ENCODE results near the gene KCNT1. TPM values are rescaled to one million over a fixed set of nuclear protein-coding genes. Genes with fewer than 3 reads are reported as not detected.
"Not testable (repeated sequence)": the region's sequence is repeated elsewhere in the genome, so short reads cannot be mapped to it uniquely, and the experiment has no call there.

KCNT1 gene
- total and polyA plus RNA-seq, 2 donors (not counting 3 experiments of a cell fraction or from before 2014, with no cell fraction given) = not detected

DNA sequence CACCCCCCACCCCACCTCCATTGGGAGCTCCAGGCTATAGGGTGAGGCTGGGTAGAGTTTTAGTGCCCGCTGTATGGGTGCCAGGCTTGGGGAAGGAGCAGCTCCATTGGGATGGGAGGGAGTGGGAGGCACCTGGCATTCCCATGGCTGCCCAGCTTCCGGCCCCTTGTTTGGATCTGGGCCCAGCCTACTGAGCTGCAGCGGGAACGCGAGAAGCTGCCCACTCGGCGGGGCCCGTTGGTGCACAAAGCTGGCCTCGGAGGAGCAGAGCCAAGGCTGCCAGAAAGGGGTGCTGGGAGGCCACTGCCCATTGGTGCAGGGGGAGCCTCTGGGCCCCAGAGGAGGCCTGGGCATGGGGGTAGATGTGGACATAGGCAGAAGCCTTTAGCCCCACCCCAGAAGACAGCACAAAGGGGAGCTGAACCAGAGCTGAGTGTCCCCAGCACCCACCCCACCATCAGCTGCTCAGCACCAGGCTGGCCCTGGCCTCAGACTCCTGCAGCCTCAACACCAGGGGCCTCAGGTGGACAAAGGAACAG lies 34.5 kb upstream of the KCNT1 start:
- H3K4me1 ChIP-seq (ENCODE audit: control insufficient read depth, extremely low read depth, insufficient read depth, low read length) = no peaks in the 10 kb centered on the region
- TF ChIP-seq EZH2 (IDR thresholded peaks at IDR 0.05; ENCODE audit: borderline replicate concordance, low read depth, low read length, severe bottlenecking) (no peak), MYC (IDR thresholded peaks at IDR 0.05; ENCODE audit: low read depth, low read length) (no peak), FOS (IDR thresholded peaks at IDR 0.05; ENCODE audit: borderline replicate concordance, insufficient read depth, low read length) (no peak), POLR2A (IDR thresholded peaks at IDR 0.05; ENCODE audit: low read depth, low read length) (no peak), JUN (IDR thresholded peaks at IDR 0.05; ENCODE audit: borderline replicate concordance, insufficient read depth, insufficient read length, low read depth) (no peak), POLR2AphosphoS5 (IDR thresholded peaks at IDR 0.05; ENCODE audit: insufficient read depth, low read depth, low read length) (no peak), CTCF (IDR thresholded peaks at IDR 0.05; ENCODE audit: extremely low read depth in 1 of 2, insufficient read depth in 1 of 2, low read depth in 1 of 2, low read length in 2 of 2) (no peak), GATA2 (IDR thresholded peaks at IDR 0.05; ENCODE audit: insufficient read depth, insufficient read length, low read depth, low read length) (no peak)
- TF ChIP-seq, protein P1, sequence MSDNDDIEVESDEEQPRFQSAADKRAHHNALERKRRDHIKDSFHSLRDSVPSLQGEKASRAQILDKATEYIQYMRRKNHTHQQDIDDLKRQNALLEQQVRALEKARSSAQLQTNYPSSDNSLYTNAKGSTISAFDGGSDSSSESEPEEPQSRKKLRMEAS (IDR thresholded peaks at IDR 0.05; ENCODE audit: insufficient read depth, insufficient read length) = no peak
- dilution Hi-C loops (cut with MboI; ENCODE audit: extremely low pct_ligation_motif_present, low sequenced_read_pairs) (no loop called here), intact Hi-C loops (cut with micrococcal nuclease) (no loop called here)
- H3K9me3 ChIP-seq (replicated peaks; ENCODE audit: control insufficient read depth, insufficient read depth, low read length) = no peaks in the 10 kb centered on the region
- DNase-seq (ENCODE audit: low read depth, low spot score) (no peak), FAIRE-seq (no peak)
- ChIA-PET POLR2A (no interaction called here), CTCF (interaction anchor here (0.9 kb wide), 1 partner anchor 8 kb away, joined by 3 read pairs; no protein-coding TSS in a partner anchor)
- H3K27me3 ChIP-seq (ENCODE audit: control insufficient read depth in 2 of 2, insufficient read depth in 2 of 2, low read length in 2 of 2) = no peaks in the 10 kb centered on the region
- H3K36me3 ChIP-seq (ENCODE audit: control insufficient read depth in 2 of 2, extremely low read depth in 1 of 2, insufficient read depth in 2 of 2, low read length in 2 of 2) = no peaks in the 10 kb centered on the region
- H3K27ac ChIP-seq (ENCODE audit: insufficient read depth, low read depth, low read length) = no peak overlapping the region
- no peak overlapping the region for H3K4me3 ChIP-seq (replicated peaks in 1 of 3; ENCODE audit: insufficient read depth in 1 of 3, low read depth in 1 of 3, low read length in 3 of 3)
- H3K9me1 ChIP-seq (replicated peaks; ENCODE audit: control insufficient read depth, extremely low read depth, insufficient read depth, low read length) = no peaks in the 10 kb centered on the region
- H3K9ac ChIP-seq (replicated peaks; ENCODE audit: extremely low read depth, insufficient read depth, low read length) = no peak overlapping the region
- H3K4me2 ChIP-seq (ENCODE audit: insufficient read depth, low read length) = no peak overlapping the region
- no TSS peak for BruUV-seq (replicated peaks)
- H3K79me2 ChIP-seq (ENCODE audit: control insufficient read depth, insufficient read depth, low read length) = no peaks in the 10 kb centered on the region
- H4K20me1 ChIP-seq (replicated peaks; ENCODE audit: control insufficient read depth, extremely low read depth, insufficient read depth, low read length) = no peaks in the 10 kb centered on the region
- H2AFZ ChIP-seq (ENCODE audit: low read depth, low read length) = no peak overlapping the region

GRCh38 chr9:135669018-135669417 lies 33.0 kb upstream of the KCNT1 start:
- H3K4me1 ChIP-seq (ENCODE audit: control insufficient read depth, extremely low read depth, insufficient read depth, low read length); H3K4me2 ChIP-seq (ENCODE audit: insufficient read depth, low read length); H3K9ac ChIP-seq (replicated peaks; ENCODE audit: extremely low read depth, insufficient read depth, low read length); H4K20me1 ChIP-seq (replicated peaks; ENCODE audit: control insufficient read depth, extremely low read depth, insufficient read depth, low read length); H2AFZ ChIP-seq (ENCODE audit: low read depth, low read length); CTCF ChIA-PET; FAIRE-seq; intact Hi-C loops (cut with micrococcal nuclease); H3K27me3 ChIP-seq (ENCODE audit: control insufficient read depth in 2 of 2, insufficient read depth in 2 of 2, low read length in 2 of 2); H3K9me3 ChIP-seq (replicated peaks; ENCODE audit: control insufficient read depth, insufficient read depth, low read length); dilution Hi-C loops (cut with MboI; ENCODE audit: extremely low pct_ligation_motif_present, low sequenced_read_pairs); H3K36me3 ChIP-seq (ENCODE audit: control insufficient read depth in 2 of 2, extremely low read depth in 1 of 2, insufficient read depth in 2 of 2, low read length in 2 of 2); BruUV-seq (replicated peaks); POLR2A ChIA-PET; H3K79me2 ChIP-seq (ENCODE audit: control insufficient read depth, insufficient read depth, low read length); H3K4me3 ChIP-seq (replicated peaks in 1 of 3; ENCODE audit: insufficient read depth in 1 of 3, low read depth in 1 of 3, low read length in 3 of 3); DNase-seq (ENCODE audit: low read depth, low spot score); H3K27ac ChIP-seq (ENCODE audit: insufficient read depth, low read depth, low read length); H3K9me1 ChIP-seq (replicated peaks; ENCODE audit: control insufficient read depth, extremely low read depth, insufficient read depth, low read length): not testable (repeated sequence)
